Pancreas (tissue), 10 donors: ENCODE measurements around the gene ROBO4. TPM values are rescaled to one million over a fixed set of nuclear protein-coding genes. Genes with fewer than 3 reads are reported as not detected.

Experiments
- ATAC-seq, 4 donors: fragments of 200-7000 bp; cut with Tn5 transposase; one replicate each; pipeline versions ENCODE4 v1.8.0 to v1.9.1; 2020; ENCODE audit warnings: mild to moderate bottlenecking in 4 of 4, moderate library complexity in 4 of 4
- DNase-seq, 6 donors: peaks; one replicate each; pipeline ENCODE4 v3.0.0-alpha.2; 2020
- FAIRE-seq: peaks from 2 replicates; lab custom pipeline; 2012; peaks lifted over from hg19 to GRCh38; lab: Jason Lieb, UNC
- H3K27ac ChIP-seq, 4 donors: fragments of 200-600 bp; sonication (generic); 1 replicate in 3 of 4; 2 replicates in 1 of 4; pipeline versions ENCODE4 v1.5.0 to v1.8.0; 2020
- H3K27me3 ChIP-seq, 4 donors: fragments of 200-600 bp; one replicate each; pipeline ENCODE4 v1.8.0; 2021
- H3K36me3 ChIP-seq, 3 donors: fragments of 200-600 bp; sonication (generic) in 1 of 3; one replicate each; pipeline versions ENCODE4 v1.5.0 to v1.8.0; 2020 to 2021
- H3K4me1 ChIP-seq, 3 donors: fragments of 200-600 bp; one replicate each; pipeline ENCODE4 v1.8.0; 2021
- H3K4me3 ChIP-seq, 4 donors: fragments of 200-600 bp; sonication (generic) in 2 of 4; one replicate each; pipeline versions ENCODE4 v1.5.0 to v1.8.0; 2020 to 2021
- H3K9me3 ChIP-seq, 4 donors: fragments of 200-600 bp; one replicate each; pipeline ENCODE4 v1.8.0; 2021
- WGBS, 2 donors: extraction: QIAGEN DNeasy Blood & Tissue Kit; methylation state at CpG; one replicate each; pipeline ENCODE4 v1.1.7; 2013; 5-methylcytosine and 5-hydroxymethylcytosine counted together
- intact Hi-C, 3 donors: fragments of 100-400 bp; cut with DNase I; formaldehyde crosslinking; loops; one replicate each; pipeline versions ENCODE4 v1.11.1 to v1.14.2; 2022
- polyA plus RNA-seq, 2 donors: library from polyadenylated mRNA; stranded (reverse); fragments of 200-250 nt; gene quantifications; one replicate each; pipeline ENCODE4 v1.2.3, GENCODE V29; 2013
- total RNA-seq, 6 donors: library from RNA; stranded (reverse); fragmentation: NEBNext Ultra II Directional in 4 of 6; extraction: Animal tissue kit (Norgen Biotek cat#: 25700) in 4 of 6; gene quantifications; one replicate each; pipeline versions ENCODE4 v1.2.1 to v1.2.4, GENCODE V29; 2021 to 2023
- TF ChIP-seq, protein P1 (sequence below), 4 donors: fragments of 200-600 bp; sonication (generic) in 3 of 4; IDR thresholded peaks; one replicate each; pipeline versions ENCODE4 v1.5.0 to v1.8.0; 2021; ENCODE audit warnings: antibody characterized with exemption in 4 of 4
- donor health status: healthy with polysubstance abuse.
- donor health status: DM: no; HTN: no; CAD: no; lungs with moderate emphysema.
- donor health status: DM: no; HTN: no; CAD: no.
- donor health status: control.
- donor health status: control.
- donor health status: Bipolar disorder and iron deficiency.
- donor health status: DM: yes; HTN: yes; CAD: no.
- donor health status: DM: no; HTN: no; CAD: no.
- donor health status: DM: no; HTN: no; CAD: no.
- donor health status: DM: yes; HTN: yes; CAD: no.

The ROBO4 gene
- total and polyA plus RNA-seq, 8 donors = 2.3 to 9.8 (median 3.8) TPM

DNA sequence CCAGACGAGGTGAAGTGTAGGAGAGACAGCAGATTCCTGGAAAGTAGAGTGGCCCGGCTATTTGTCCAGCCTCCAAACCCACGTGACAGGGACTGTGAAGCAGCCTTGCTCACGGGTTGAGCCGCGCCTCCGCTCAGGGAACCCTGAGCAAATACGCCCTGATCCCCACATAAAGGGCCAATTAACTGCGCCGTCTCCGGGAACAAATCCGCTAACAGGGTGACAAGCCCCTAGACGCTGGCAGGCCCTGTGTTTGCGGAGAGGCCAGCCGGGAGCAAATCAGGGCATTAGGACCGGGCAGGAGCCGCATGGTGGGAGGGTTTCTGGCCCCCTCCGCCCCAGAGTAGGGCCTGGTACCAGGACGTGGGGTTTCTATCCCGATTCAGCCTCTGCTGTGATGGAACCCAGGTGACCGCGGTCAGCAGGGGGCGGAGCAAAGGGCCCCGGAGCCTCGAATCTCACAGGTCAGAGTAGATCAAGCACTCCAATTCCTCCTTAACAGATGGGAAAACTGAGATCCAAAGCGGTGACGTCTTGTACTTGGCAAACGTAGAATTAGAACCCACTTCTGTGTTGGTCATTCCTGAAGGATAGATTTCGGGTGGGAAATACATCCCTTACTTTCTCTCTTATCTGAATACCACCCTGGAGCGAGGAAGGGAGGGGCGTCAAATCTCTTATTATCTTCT lies 34.4 kb downstream of the ROBO4 start:
- Histone ChIP-seq H3K4me1 (peaks cover 0 to 13% (median 3%) of the 10 kb centered on the region in 3 donors), H3K36me3 (no peaks in the 10 kb centered on the region), H3K27me3 (peaks cover 0 to 54% (median 7%) of the 10 kb centered on the region in 4 donors), H3K9me3 (no peaks in the 10 kb centered on the region), H3K4me3 (peak overlapping the region in 2 of 4 donors; percentile 19 to 37), H3K27ac (no peak overlapping the region)
- ATAC-seq (peak; percentile 69 to 84 (median 80)), DNase-seq (peak in 2 of 6 donors; percentile 54 to 63), FAIRE-seq (no peak)
- TF ChIP-seq, protein P1, sequence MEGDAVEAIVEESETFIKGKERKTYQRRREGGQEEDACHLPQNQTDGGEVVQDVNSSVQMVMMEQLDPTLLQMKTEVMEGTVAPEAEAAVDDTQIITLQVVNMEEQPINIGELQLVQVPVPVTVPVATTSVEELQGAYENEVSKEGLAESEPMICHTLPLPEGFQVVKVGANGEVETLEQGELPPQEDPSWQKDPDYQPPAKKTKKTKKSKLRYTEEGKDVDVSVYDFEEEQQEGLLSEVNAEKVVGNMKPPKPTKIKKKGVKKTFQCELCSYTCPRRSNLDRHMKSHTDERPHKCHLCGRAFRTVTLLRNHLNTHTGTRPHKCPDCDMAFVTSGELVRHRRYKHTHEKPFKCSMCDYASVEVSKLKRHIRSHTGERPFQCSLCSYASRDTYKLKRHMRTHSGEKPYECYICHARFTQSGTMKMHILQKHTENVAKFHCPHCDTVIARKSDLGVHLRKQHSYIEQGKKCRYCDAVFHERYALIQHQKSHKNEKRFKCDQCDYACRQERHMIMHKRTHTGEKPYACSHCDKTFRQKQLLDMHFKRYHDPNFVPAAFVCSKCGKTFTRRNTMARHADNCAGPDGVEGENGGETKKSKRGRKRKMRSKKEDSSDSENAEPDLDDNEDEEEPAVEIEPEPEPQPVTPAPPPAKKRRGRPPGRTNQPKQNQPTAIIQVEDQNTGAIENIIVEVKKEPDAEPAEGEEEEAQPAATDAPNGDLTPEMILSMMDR (IDR thresholded peaks at IDR 0.05) = no peak
- WGBS, 2 donors = 2% methylated on average over 31 of the region's 31 CpGs
- intact Hi-C loops = no loop called here

DNA sequence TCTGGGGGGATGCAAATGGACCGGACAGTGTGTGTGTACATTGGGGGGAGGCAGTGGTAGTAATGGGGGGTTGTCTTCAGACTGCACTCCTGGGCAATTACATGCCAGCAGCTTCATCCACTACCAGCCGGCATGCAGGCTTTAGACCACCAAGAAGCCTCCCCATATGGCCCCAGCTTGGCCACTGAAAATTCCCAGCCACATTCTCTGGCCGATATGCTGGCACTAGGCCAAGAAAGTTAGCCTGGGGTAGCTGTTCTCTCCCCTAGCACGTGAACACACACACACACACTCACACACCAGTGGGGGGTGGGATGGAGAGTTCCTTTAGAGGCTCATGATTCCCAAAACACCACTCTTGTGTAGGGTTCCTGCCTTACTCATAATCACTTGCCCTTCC lies 36.0 kb downstream of the ROBO4 start:
- Histone ChIP-seq H3K4me1 (peaks cover 0 to 13% (median 3%) of the 10 kb centered on the region in 3 donors), H3K27ac (no peak overlapping the region), H3K27me3 (peaks cover 0 to 46% (median 4%) of the 10 kb centered on the region in 4 donors), H3K4me3 (no peak overlapping the region), H3K9me3 (no peaks in the 10 kb centered on the region), H3K36me3 (no peaks in the 10 kb centered on the region)
- no peak for DNase-seq
- TF ChIP-seq, protein P1 (IDR thresholded peaks at IDR 0.05) = no peak
- no peak for ATAC-seq
- no peak for FAIRE-seq
- WGBS, 2 donors = 34 to 36% methylated on average over 4 of the region's 4 CpGs
- intact Hi-C loops = no loop called here

DNA sequence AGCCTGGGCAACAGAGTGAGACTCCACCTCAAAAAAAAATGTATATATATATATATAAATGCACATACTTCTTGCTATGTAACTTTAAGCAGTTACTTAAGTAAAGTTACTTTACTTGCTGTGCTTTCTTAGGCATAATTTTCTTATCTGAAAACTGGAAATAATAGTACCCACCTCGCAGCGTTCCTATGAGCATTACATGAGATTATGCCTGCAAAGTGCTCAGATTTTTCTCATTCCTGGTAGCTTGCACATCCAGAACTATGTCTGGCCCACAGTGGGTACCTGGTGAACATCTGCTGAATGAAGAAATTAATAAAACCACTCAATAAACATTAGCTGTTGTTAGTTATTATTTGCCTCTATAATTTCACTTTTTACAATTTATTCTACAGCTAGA lies 38.5 kb downstream of the ROBO4 start:
- no peak for FAIRE-seq
- 59 to 68% methylated on average over 2 of the region's 2 CpGs for WGBS, 2 donors
- TF ChIP-seq, protein P1 (IDR thresholded peaks at IDR 0.05) = no peak

DNA sequence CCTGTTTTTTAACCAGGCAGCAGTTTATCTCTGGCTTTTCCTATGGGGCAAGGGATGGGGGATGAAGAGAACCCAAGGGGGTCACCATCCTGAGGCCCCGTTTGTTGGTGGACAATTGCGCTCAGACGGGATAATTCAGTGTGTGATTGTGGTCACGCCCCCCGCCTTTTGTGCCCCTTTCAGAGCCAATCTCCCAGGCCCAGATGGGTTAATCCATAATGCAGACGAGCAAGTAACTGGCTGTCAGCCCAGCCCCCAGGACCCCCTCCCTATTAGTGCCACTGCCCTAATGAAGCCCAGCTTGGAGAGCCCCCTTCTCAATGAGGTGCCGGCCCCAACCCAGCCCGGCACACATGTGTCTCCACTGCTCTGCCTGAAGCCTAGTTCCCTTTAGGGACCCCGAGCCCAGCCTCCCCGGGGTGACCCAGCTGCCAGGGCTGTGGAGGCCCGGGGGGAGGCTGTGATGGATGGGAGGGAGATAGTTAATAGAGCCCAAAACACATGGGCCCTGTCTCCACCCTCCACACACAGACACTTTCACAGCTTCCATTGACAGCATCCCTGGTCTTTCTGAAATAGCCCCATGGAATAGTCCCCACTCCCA lies 51.5 kb downstream of the ROBO4 start:
- H3K27me3 ChIP-seq = peaks cover 0 to 50% (median 3%) of the 10 kb centered on the region in 4 donors
- no peaks in the 10 kb centered on the region for H3K4me1 ChIP-seq
- ATAC-seq (no peak), FAIRE-seq (no peak), DNase-seq (peak in 1 of 6 donors; percentile 47)
- H3K27ac ChIP-seq = no peak overlapping the region
- no peaks in the 10 kb centered on the region for H3K9me3 ChIP-seq
- 10 to 11% methylated on average over 11 of the region's 11 CpGs for WGBS, 2 donors
- intact Hi-C loops = no loop called here
- TF ChIP-seq, protein P1 (IDR thresholded peaks at IDR 0.05) = no peak
- no peak overlapping the region for H3K4me3 ChIP-seq
- no peaks in the 10 kb centered on the region for H3K36me3 ChIP-seq

More for the DNA sequence above, 38.5 kb downstream of the ROBO4 start:
- Histone ChIP-seq H3K27me3 (peaks cover 0 to 24% (median 0%) of the 10 kb centered on the region in 4 donors), H3K27ac (no peak overlapping the region), H3K9me3 (no peaks in the 10 kb centered on the region), H3K36me3 (no peaks in the 10 kb centered on the region), H3K4me3 (no peak overlapping the region), H3K4me1 (peaks cover 0 to 4% (median 3%) of the 10 kb centered on the region in 3 donors)
- DNase-seq (no peak), ATAC-seq (no peak)
- intact Hi-C loops = no loop called here
